Measurements from ENCODE around the gene ARAF.

ARAF gene

DNA sequence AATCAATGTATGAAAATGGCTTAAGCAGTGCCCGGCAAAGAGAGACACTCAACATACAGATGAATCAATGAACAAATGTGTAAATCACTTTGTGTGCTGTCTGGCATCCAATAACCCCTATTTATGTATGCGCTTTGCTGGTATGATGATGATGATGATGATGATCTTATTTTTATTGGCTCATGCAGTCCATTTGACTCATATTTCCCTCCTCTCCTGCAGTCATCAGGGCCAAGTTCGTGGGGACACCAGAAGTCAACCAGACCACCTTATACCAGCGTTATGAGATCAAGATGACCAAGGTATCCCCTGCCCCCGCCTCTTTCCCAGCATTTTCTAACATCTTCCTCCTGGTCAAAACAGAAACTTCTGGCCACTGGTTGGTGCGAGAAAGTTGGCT lies 23.7 kb downstream of the ARAF start:
- H3K4me2 ChIP-seq, result no peak overlapping the region
- H3K9ac ChIP-seq, result no peak overlapping the region
- no peaks in the 10 kb centered on the region for H3K79me2 ChIP-seq (ENCODE audit: insufficient read depth, low read depth)
- TF ChIP-seq CTCF (conservative IDR thresholded peaks at IDR 0.05; ENCODE audit: low read depth, low read length), result no peak
- H4K20me1 ChIP-seq (ENCODE audit: insufficient read depth), result no peaks in the 10 kb centered on the region
- H3K36me3 ChIP-seq (ENCODE audit: insufficient read depth), result no peaks in the 10 kb centered on the region
- H3K4me3 ChIP-seq (IDR thresholded peaks at IDR 0.05; ENCODE audit: insufficient read depth, low read depth, low read length), result no peak overlapping the region
- no peak overlapping the region for H2AFZ ChIP-seq (ENCODE audit: low read depth)
- H3K27ac ChIP-seq, result no peak overlapping the region
- no peaks in the 10 kb centered on the region for H3K4me1 ChIP-seq (ENCODE audit: low read depth, poor library complexity, severe bottlenecking)
- H3K27me3 ChIP-seq (ENCODE audit: insufficient read depth, low read depth), result no peaks in the 10 kb centered on the region

GRCh38 chrX:47585273-47585672 lies 24.3 kb downstream of the ARAF start:
- Histone ChIP-seq H4K20me1 (ENCODE audit: insufficient read depth) (no peaks in the 10 kb centered on the region), H3K79me2 (ENCODE audit: insufficient read depth, low read depth) (no peaks in the 10 kb centered on the region), H3K9ac (no peak overlapping the region), H3K27ac (no peak overlapping the region), H3K27me3 (ENCODE audit: insufficient read depth, low read depth) (no peaks in the 10 kb centered on the region), H3K36me3 (ENCODE audit: insufficient read depth) (no peaks in the 10 kb centered on the region), H2AFZ (ENCODE audit: low read depth) (no peak overlapping the region), H3K4me1 (ENCODE audit: low read depth, poor library complexity, severe bottlenecking) (no peaks in the 10 kb centered on the region), H3K4me3 (IDR thresholded peaks at IDR 0.05; ENCODE audit: insufficient read depth, low read depth, low read length) (no peak overlapping the region), H3K4me2 (no peak overlapping the region)
- TF ChIP-seq CTCF (conservative IDR thresholded peaks at IDR 0.05; ENCODE audit: low read depth, low read length), result no peak

GRCh38 chrX:47586043-47586787 lies 25.2 kb downstream of the ARAF start:
- Histone ChIP-seq H3K4me1 (ENCODE audit: low read depth, poor library complexity, severe bottlenecking) (no peaks in the 10 kb centered on the region), H3K27ac (no peak overlapping the region), H4K20me1 (ENCODE audit: insufficient read depth) (no peaks in the 10 kb centered on the region), H3K9ac (no peak overlapping the region), H3K79me2 (ENCODE audit: insufficient read depth, low read depth) (no peaks in the 10 kb centered on the region), H3K4me2 (no peak overlapping the region), H3K36me3 (ENCODE audit: insufficient read depth) (no peaks in the 10 kb centered on the region), H3K4me3 (IDR thresholded peaks at IDR 0.05; ENCODE audit: insufficient read depth, low read depth, low read length) (no peak overlapping the region), H3K27me3 (ENCODE audit: insufficient read depth, low read depth) (no peaks in the 10 kb centered on the region), H2AFZ (ENCODE audit: low read depth) (no peak overlapping the region)
- no peak for TF ChIP-seq CTCF (conservative IDR thresholded peaks at IDR 0.05; ENCODE audit: low read depth, low read length)

DNA sequence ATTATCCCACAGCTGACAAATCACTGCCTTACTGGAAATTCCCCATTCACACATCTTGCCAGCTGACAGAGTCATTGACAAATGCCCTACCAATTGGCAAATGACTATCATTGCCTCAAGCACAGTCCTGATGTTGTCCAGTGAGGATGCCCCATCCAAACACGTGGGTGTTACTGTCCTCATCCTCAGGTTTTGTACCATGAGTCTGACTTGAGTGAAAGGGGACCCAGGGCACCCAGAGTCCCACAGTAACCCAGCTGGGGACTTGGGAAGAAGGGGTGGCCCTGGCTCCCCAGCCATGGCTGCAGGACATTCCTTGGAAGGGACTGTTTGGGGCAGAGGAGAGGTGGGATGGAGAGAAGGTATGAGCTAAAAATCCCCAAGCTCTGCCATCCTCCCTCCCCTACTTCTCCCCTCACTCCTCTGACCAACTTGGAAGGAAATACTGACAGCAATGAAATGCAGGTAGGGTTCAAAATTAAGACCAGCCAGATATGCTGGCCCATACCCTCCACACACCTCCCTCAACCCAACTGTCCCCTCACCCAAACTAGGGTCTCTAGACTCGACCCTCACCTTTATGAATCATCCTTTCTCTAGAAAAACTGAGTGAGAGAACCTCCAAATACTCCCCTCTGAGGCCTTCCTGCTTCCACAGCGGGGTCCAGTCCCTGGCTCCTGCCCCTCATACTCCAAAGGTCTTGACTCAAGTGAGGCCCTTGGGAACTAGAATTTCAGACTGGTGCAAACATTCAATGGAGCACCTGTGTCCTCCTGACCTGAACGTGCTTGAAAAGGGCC lies 26.3 kb downstream of the ARAF start:
- TF ChIP-seq CTCF (conservative IDR thresholded peaks at IDR 0.05; ENCODE audit: low read depth, low read length), result no peak
- Histone ChIP-seq H3K4me2 (no peak overlapping the region), H3K79me2 (ENCODE audit: insufficient read depth, low read depth) (no peaks in the 10 kb centered on the region), H3K9ac (no peak overlapping the region), H4K20me1 (ENCODE audit: insufficient read depth) (no peaks in the 10 kb centered on the region), H2AFZ (ENCODE audit: low read depth) (no peak overlapping the region), H3K36me3 (ENCODE audit: insufficient read depth) (no peaks in the 10 kb centered on the region), H3K4me3 (IDR thresholded peaks at IDR 0.05; ENCODE audit: insufficient read depth, low read depth, low read length) (no peak overlapping the region), H3K27ac (no peak overlapping the region), H3K27me3 (ENCODE audit: insufficient read depth, low read depth) (no peaks in the 10 kb centered on the region), H3K4me1 (ENCODE audit: low read depth, poor library complexity, severe bottlenecking) (no peaks in the 10 kb centered on the region)

Data from KMS-11 (cell line).